COLO668 (cell line): ENCODE data around the gene ALDOB.
"Not testable (repeated sequence)": the region's sequence is repeated elsewhere in the genome, so short reads cannot be mapped to it uniquely, and the experiment has no call there.

Source experiments
- DNase-seq: peaks from one replicate; lab custom pipeline; 2025; ENCODE audit not compliant: unreplicated experiment; lab: John Stamatoyannopoulos, UW

The ALDOB gene

DNA sequence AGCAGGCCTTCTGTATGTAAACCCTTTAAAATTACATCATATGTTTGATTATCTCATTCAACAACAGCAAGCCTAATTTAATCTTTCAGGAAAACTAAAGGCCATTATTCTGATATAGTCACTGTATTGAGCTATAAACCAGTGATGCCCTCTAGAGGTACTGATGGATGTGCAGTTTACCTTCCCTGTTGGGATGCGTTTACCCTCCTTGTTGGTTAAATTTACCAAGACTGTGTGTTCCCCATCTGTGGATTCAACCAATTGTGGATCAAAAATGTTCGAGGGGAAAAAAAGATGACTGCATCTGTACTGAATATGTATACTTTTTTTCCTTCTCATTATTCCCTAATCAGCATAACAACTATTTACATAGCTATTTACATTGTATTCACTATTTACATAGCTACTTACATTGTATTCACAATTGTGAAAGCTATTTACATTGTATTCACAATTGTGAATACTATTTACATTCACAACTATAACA lies 47.0 kb downstream of the ALDOB start:
- DNase-seq: no peak

DNA sequence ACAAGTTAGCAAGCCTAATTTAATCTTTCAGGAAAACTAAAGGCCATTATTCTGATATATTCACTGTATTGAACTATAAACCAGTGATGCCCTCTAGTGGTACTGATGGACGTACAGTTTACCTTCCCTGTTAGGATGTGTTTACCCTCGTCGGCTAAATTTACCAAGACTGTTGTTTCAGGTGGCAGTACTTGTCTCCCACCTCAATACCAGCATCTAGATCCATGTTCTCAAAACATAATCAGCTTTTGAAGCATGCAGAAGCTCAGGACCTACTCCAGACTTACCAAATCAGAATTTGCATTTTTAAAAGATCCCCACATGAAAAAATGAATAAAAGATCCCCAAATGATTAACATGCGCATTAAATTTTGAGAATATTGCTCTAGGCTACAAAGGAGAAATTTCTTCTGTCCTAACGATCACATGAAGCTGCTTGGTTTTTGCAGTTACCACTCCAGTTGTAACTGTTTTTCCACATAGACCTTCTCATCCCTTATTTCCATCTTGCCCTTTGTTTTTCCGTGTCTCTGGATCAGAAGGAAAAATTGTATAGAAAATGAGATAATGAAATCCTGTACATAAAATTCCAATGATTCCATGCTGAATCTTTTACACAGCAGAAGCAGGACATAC lies 47.6 kb downstream of the ALDOB start:
- DNase-seq: peak; percentile 20

- not testable (repeated sequence) for DNase-seq
Observed at GRCh38 chr9:101384873-101385536, 50.6 kb downstream of the ALDOB start, which contains the start of gene BAAT. BAAT (minus strand) TSS chr9:101385006; CDS start chr9:101371404, 13,602 bp downstream.

DNA sequence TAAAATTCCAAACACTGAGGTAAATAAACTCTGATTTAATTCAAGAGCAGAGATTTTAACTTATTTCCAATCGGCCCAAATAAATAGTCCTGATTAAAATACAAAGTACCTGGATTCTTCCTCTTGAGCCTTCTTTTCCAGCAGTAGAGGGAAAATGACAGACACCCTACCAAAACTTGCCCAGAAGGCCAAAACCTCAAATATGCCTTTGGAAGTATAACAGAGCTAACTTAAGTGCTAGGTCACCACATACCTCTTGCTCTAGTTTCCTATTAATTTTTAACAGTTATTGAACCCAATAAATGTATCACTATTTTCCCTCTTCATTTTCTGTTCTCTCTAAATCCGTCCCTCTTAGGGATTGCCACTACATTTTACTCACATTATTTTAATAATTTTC lies 52.2 kb downstream of the ALDOB start:
- no peak for DNase-seq

DNA sequence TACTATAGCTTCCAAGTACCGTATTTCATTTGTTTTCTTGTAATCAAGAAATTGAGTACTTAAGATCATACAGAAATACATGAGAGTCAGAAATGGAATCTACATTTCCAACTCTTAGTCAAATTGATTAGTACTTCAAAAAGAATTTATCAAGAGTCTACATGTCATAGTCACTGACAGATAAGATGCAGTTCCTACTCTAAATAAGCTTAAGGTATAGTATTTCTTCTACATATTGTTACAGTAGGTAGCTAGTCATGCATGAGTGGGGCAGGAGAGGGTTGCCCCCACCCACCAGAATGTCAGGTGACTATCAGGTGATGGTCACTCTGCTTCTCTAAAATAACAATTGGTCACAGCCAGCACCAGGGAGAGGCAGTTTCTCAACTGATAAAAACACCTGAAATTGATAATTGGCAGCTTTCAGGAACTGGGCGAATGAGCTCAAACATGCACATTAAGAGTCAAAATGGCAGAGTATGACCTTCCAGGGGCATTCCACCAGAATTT lies 53.7 kb downstream of the ALDOB start:
- DNase-seq: no peak

DNA sequence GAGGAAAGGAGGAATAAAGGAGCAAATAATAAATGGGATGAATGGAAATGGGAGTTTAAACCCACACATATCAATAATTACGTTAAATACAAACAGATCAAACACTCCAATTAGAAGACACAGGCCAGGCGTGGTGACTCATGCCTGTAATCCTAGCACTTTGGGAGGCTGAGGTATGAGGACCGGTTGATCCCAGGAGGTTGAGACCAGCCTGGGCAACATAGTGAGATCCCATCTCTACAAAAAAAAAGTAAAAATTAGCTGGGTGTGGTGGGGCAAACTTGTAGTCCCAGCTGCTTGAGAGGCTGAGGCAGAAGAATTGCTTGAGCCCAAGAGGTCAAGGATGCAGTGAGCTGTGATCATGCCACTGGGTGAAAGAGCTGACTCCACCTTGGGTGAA lies 54.5 kb downstream of the ALDOB start:
- DNase-seq: no peak

- DNase-seq: no peak
Observed at GRCh38 chr9:101380295-101380694, 55.3 kb downstream of the ALDOB start.

GRCh38 chr9:101376111-101376848 lies 59.3 kb downstream of the ALDOB start:
- no peak for DNase-seq

DNA sequence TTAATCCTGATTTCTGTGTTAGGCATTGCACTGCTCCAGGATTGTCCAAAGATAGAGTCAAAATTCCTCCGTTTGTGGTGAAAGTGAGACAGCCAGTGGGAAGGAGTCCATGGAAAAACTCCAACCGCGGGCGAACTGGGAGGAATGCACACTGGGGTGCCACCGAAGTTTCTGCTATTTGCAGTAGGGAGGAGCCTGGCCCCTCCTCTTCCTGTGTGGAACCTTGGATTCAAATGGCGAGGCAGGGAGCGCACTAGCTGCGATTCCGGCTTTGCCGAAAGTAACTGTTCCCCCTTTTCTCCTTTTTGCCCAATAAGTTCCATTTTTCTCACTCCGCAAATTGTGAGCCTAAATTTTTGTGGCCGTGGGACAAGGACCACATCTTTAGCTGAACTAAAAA lies 60.0 kb downstream of the ALDOB start:
- no peak for DNase-seq

- DNase-seq: no peak
Observed at GRCh38 chr9:101372327-101373118, 63.1 kb downstream of the ALDOB start.

GRCh38 chr9:101371813-101372212 lies 63.8 kb downstream of the ALDOB start:
- DNase-seq: no peak
